K562 (cell line): ENCODE data around the gene SOSTDC1. TPM values are rescaled to one million over a fixed set of nuclear protein-coding genes. Genes with fewer than 3 reads are reported as not detected.

ENCODE experiments used
- ATAC-seq: fragments of 200-7000 bp; cut with Tn5 transposase; 3 replicates; pipeline ENCODE4 v1.9.1; 2020; ENCODE audit warnings: moderate library complexity
- BruUV-seq: library from RNA; stranded (reverse); fragments of 400-500 nt; replicated peaks from 2 replicates; lab custom pipeline; 2021; lab: Mats Ljungman, UMichigan
- CTCF ChIA-PET: fragments of 300-600 bp; formaldehyde crosslinking; extraction: SDS; loops from one replicate; lab custom pipeline; 2021; ENCODE audit warnings: low intra/inter-chr PET ratio; lab: Yijun Ruan, JAX
- POLR2A ChIA-PET: fragments of 300-600, 350-650 bp; sonication (Branson Sonifier 250); formaldehyde crosslinking; extraction: SDS; loops from one replicate; lab custom pipeline; 2021; ENCODE audit warnings: antibody characterized with exemption, inconsistent platforms; lab: Yijun Ruan, JAX
- DNase-seq, 4 experiments: peaks; one replicate each; pipeline versions ENCODE4 v3.0.0 to v3.0.0-alpha.2; 2011 to 2018; ENCODE audit warnings: low spot score in 3 of 4, mixed read lengths in 3 of 4; ENCODE audit errors: extremely low read depth in 1 of 4
- FAIRE-seq: peaks from 2 replicates; lab custom pipeline; 2011; peaks lifted over from hg19 to GRCh38; lab: Jason Lieb, UNC
- H2AFZ ChIP-seq: 2 replicates; pipeline ENCODE4 v1.6.0; 2011; ENCODE audit warnings: low read depth, low read length, control low read depth, inconsistent platforms
- H3K27ac ChIP-seq: fragments of 200-600 bp; 3 replicates; pipeline ENCODE4 v1.8.0; 2011; ENCODE audit warnings: low read depth, mild to moderate bottlenecking, control low read depth, inconsistent platforms, low read length, moderate library complexity, mixed read lengths; ENCODE audit errors: extremely low read depth
- H3K27me3 ChIP-seq, 2 experiments: fragments of 300-600 bp in 1 of 2; 2 replicates in 1 of 2; 3 replicates in 1 of 2; pipeline versions ENCODE4 v1.6.0 to v1.8.0; 2011; ENCODE audit warnings: inconsistent platforms in 2 of 2, low read length in 2 of 2, mild to moderate bottlenecking in 1 of 2, mixed read lengths in 1 of 2, moderate library complexity in 1 of 2; ENCODE audit not compliant: control insufficient read depth in 2 of 2, insufficient read depth in 2 of 2
- H3K36me3 ChIP-seq: fragments of 300-600 bp; 3 replicates; pipeline ENCODE4 v1.8.0; 2011; ENCODE audit warnings: mild to moderate bottlenecking, low read length, inconsistent platforms; ENCODE audit not compliant: control insufficient read depth, insufficient read depth
- H3K4me1 ChIP-seq, 2 experiments: fragments of 200-600 bp in 1 of 2; replicated peaks in 1 of 2; 2 replicates in 1 of 2; 3 replicates in 1 of 2; pipeline versions ENCODE4 v1.5.1 to v1.8.0; 2011; ENCODE audit warnings: inconsistent platforms in 2 of 2, low read length in 2 of 2, mild to moderate bottlenecking in 1 of 2, mixed read lengths in 1 of 2, moderate library complexity in 1 of 2; ENCODE audit not compliant: control insufficient read depth in 2 of 2, insufficient read depth in 2 of 2
- H3K4me2 ChIP-seq: 2 replicates; pipeline ENCODE4 v1.6.1; 2011; ENCODE audit warnings: low read length, control low read depth, inconsistent platforms, mixed read lengths; ENCODE audit not compliant: insufficient read depth
- H3K4me3 ChIP-seq: fragments of 200-600 bp; sonication (generic), shearing (Covaris generic); 2 replicates; pipeline ENCODE4 v1.5.1; 2016; ENCODE audit warnings: control low read depth, inconsistent platforms
- H3K79me2 ChIP-seq: fragments of 200-600 bp; 3 replicates; pipeline ENCODE4 v1.8.0; 2011; ENCODE audit warnings: low read length, inconsistent platforms; ENCODE audit not compliant: control insufficient read depth, insufficient read depth
- H3K9ac ChIP-seq, 2 experiments: 2 replicates each; pipeline versions ENCODE4 v1.6.0 to v1.6.1; 2011; ENCODE audit warnings: low read depth in 2 of 2, low read length in 2 of 2, control low read depth in 1 of 2, inconsistent platforms in 1 of 2, mild to moderate bottlenecking in 1 of 2, mixed read lengths in 1 of 2; ENCODE audit not compliant: insufficient read depth in 1 of 2
- H3K9me1 ChIP-seq: one replicate; pipeline ENCODE4 v1.6.0; 2011; ENCODE audit warnings: inconsistent platforms, mild to moderate bottlenecking, low read length, moderate library complexity; ENCODE audit not compliant: control insufficient read depth, insufficient read depth
- H3K9me3 ChIP-seq: replicated peaks from 2 replicates; pipeline ENCODE4 v1.5.1; 2011; ENCODE audit warnings: low read depth, low read length, inconsistent platforms; ENCODE audit not compliant: control insufficient read depth, insufficient read depth
- H4K20me1 ChIP-seq: replicated peaks from 2 replicates; pipeline ENCODE4 v1.6.1; 2011; ENCODE audit warnings: low read length, inconsistent platforms, mixed read lengths; ENCODE audit not compliant: control insufficient read depth, insufficient read depth
- NFIC ChIP-seq: fragments of 450-650 bp; IDR thresholded peaks from 2 replicates; pipeline ENCODE4 v1.6.1; 2017; ENCODE audit warnings: mild to moderate bottlenecking, inconsistent platforms
- NFIX ChIP-seq: fragments of 250-450 bp; sonication (Bioruptor Pico); IDR thresholded peaks from 2 replicates; pipeline ENCODE4 v1.4.0; 2020; ENCODE audit warnings: low read depth, mild to moderate bottlenecking, moderate library complexity
- WHSC1 ChIP-seq: IDR thresholded peaks from one replicate; pipeline ENCODE4 v1.6.1; 2012; ENCODE audit warnings: low read length, control low read depth, inconsistent platforms
- ZNF318 ChIP-seq, 2 experiments: fragments of 450-650 bp; IDR thresholded peaks; 2 replicates each; pipeline ENCODE4 v1.6.1; 2016; ENCODE audit warnings: mild to moderate bottlenecking in 2 of 2, borderline replicate concordance in 1 of 2, low read depth in 1 of 2, moderate library complexity in 1 of 2
- in situ Hi-C: fragments of 300-500 bp; cut with MboI; formaldehyde crosslinking; loops from 4 replicates; pipeline ENCODE4 v1.15.0; 2018; ENCODE audit warnings: inconsistent platforms, mixed read lengths
- intact Hi-C: fragments of 100-400 bp; cut with micrococcal nuclease; formaldehyde crosslinking; loops from 2 replicates; pipeline ENCODE4 v1.14.2; 2022
- polyA plus RNA-seq, 8 experiments: library from polyadenylated mRNA; depleted of rRNA in 4 of 8; stranded (reverse) in 5 of 8; unstranded in 3 of 8; fragments of >200 nt; fragmentation: Nextera tagmentation in 2 of 8; fragmentation: Illumina TruSeq in 1 of 8; extraction: Ambion mirVana in 2 of 8; extraction: Trizol in 1 of 8; gene quantifications; 2 replicates each; pipeline versions ENCODE4 v1.2.1 to v1.2.3, GENCODE V29; 2011 to 2014; ENCODE audit warnings: inconsistent platforms in 1 of 8, missing spikeins in 1 of 8
- total RNA-seq, 7 experiments: library from RNA; depleted of rRNA in 6 of 7; stranded (reverse); fragments of >200 nt in 6 of 7; fragmentation: Illumina TruSeq in 2 of 7; extraction: Trizol in 2 of 7; gene quantifications; 2 replicates each; pipeline versions ENCODE4 v1.2.1 to v1.2.3, GENCODE V29; 2011 to 2021; ENCODE audit warnings: low replicate concordance in 1 of 7
- TF ChIP-seq, protein P1 (sequence below), 2 experiments: fragments of 450-650 bp; IDR thresholded peaks; 2 replicates each; pipeline ENCODE4 v1.6.1; 2018; ENCODE audit warnings: mild to moderate bottlenecking in 2 of 2, low read depth in 1 of 2; ENCODE audit not compliant: partially characterized antibody in 2 of 2

Gene SOSTDC1
- total and polyA plus RNA-seq, 9 of the 15 experiments (the other 6 are each of a cell fraction or from before 2014, with no cell fraction given), result 8.3 to 48.6 (median 15.9) TPM

- TF ChIP-seq, protein P1, sequence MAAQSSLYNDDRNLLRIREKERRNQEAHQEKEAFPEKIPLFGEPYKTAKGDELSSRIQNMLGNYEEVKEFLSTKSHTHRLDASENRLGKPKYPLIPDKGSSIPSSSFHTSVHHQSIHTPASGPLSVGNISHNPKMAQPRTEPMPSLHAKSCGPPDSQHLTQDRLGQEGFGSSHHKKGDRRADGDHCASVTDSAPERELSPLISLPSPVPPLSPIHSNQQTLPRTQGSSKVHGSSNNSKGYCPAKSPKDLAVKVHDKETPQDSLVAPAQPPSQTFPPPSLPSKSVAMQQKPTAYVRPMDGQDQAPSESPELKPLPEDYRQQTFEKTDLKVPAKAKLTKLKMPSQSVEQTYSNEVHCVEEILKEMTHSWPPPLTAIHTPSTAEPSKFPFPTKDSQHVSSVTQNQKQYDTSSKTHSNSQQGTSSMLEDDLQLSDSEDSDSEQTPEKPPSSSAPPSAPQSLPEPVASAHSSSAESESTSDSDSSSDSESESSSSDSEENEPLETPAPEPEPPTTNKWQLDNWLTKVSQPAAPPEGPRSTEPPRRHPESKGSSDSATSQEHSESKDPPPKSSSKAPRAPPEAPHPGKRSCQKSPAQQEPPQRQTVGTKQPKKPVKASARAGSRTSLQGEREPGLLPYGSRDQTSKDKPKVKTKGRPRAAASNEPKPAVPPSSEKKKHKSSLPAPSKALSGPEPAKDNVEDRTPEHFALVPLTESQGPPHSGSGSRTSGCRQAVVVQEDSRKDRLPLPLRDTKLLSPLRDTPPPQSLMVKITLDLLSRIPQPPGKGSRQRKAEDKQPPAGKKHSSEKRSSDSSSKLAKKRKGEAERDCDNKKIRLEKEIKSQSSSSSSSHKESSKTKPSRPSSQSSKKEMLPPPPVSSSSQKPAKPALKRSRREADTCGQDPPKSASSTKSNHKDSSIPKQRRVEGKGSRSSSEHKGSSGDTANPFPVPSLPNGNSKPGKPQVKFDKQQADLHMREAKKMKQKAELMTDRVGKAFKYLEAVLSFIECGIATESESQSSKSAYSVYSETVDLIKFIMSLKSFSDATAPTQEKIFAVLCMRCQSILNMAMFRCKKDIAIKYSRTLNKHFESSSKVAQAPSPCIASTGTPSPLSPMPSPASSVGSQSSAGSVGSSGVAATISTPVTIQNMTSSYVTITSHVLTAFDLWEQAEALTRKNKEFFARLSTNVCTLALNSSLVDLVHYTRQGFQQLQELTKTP (IDR thresholded peaks at IDR 0.05; ENCODE audit: low read depth in 1 of 2, partially characterized antibody in 2 of 2), result no peak
- no peak for TF ChIP-seq WHSC1
Observed at GRCh38 chr7:16465469-16466361, at the start of gene SOSTDC1 (continued).

DNA sequence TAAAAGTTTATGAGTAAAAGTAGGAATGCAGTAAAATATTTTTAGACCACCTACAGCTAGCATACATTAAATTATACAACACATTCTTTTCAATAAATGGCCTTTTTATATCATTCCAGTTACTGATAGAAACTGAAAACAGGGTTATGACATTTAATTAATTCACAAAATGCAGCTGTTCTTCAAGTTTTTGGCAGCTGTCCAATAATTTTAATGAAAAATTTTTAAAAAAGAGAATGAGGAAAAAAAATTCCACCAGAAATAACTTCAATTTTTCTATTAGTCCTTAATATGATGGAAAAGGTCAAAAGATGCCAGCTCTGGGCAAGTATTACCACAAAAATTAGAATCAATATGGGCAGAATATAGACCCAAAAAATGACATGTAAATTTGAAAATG, 49.2 kb upstream of the SOSTDC1 start:
- no peak overlapping the region for H3K27ac ChIP-seq
- TF ChIP-seq NFIC (peak; percentile 86), NFIX (peak; percentile 76), ZNF318 (IDR thresholded peaks at IDR 0.05; ENCODE audit: borderline replicate concordance in 1 of 2, low read depth in 1 of 2) (no peak)
- no peaks in the 10 kb centered on the region for H3K4me1 ChIP-seq
- FAIRE-seq (no peak), ATAC-seq (no peak), DNase-seq (no peak)
- no TSS peak for BruUV-seq
- no peaks in the 10 kb centered on the region for H3K27me3 ChIP-seq
- H3K36me3 ChIP-seq, result no peaks in the 10 kb centered on the region
- no peaks in the 10 kb centered on the region for H3K9me3 ChIP-seq
- H3K9ac ChIP-seq, result no peak overlapping the region
- intact Hi-C loops (loop anchor here (5.0 kb wide), 1 partner anchor 82 kb away; no protein-coding TSS in a partner anchor), in situ Hi-C loops (no loop called here)
- ChIA-PET POLR2A (interaction anchor here (1.2 to 1.5 kb wide), 2 partner anchors 9 to 23 kb away, joined by 4 to 7 read pairs; no protein-coding TSS in a partner anchor), CTCF (no interaction called here)
- H3K79me2 ChIP-seq, result no peaks in the 10 kb centered on the region
- peak overlapping the region; percentile 34; the same call in 1 of the 2 replicates for H2AFZ ChIP-seq
- H3K4me2 ChIP-seq, result no peak overlapping the region
- H3K9me1 ChIP-seq, result no peaks in the 10 kb centered on the region
- no peak overlapping the region for H3K4me3 ChIP-seq
- no peaks in the 10 kb centered on the region for H4K20me1 ChIP-seq
